Mesodermal cell (in vitro differentiated cells): Measurements from ENCODE around the gene SLC43A2.
"Not testable (repeated sequence)": the region's sequence is repeated elsewhere in the genome, so short reads cannot be mapped to it uniquely, and the experiment has no call there.

ENCODE experiments used
- H3K27ac ChIP-seq: 2 replicates; pipeline ENCODE4 v1.7.0; 2013; ENCODE audit warnings: mild to moderate bottlenecking, low read depth, low read length, moderate library complexity; ENCODE audit not compliant: severe bottlenecking
- H3K36me3 ChIP-seq: 2 replicates; pipeline ENCODE4 v1.7.1; 2013; ENCODE audit warnings: mild to moderate bottlenecking, low read length, moderate library complexity; ENCODE audit not compliant: control insufficient read depth, insufficient read depth
- H3K4me1 ChIP-seq: one replicate; pipeline ENCODE4 v1.7.1; 2013; ENCODE audit warnings: mild to moderate bottlenecking, low read length; ENCODE audit not compliant: insufficient read depth, control insufficient read depth, poor library complexity, severe bottlenecking
- H3K4me3 ChIP-seq: 2 replicates; pipeline ENCODE4 v1.7.0; 2013; ENCODE audit warnings: low read length, control low read depth, mild to moderate bottlenecking; ENCODE audit not compliant: insufficient read depth, poor library complexity, severe bottlenecking; ENCODE audit errors: extremely low read depth
- H3K9me3 ChIP-seq: 2 replicates; pipeline ENCODE4 v1.7.1; 2013; ENCODE audit warnings: mild to moderate bottlenecking, low read length, moderate library complexity; ENCODE audit not compliant: control insufficient read depth
- WGBS, 2 experiments: methylation state at CpG; one replicate each; pipeline ENCODE4 v1.1.5; 2013; ENCODE audit warnings: missing lambda C conversion rate in 2 of 2; ENCODE audit not compliant: insufficient coverage in 2 of 2; 5-methylcytosine and 5-hydroxymethylcytosine counted together

SLC43A2 gene

GRCh38 chr17:1526876-1527275 is 101.8 kb downstream of the SLC43A2 start:
- H3K4me1 ChIP-seq, H3K4me3 ChIP-seq, H3K27ac ChIP-seq, H3K9me3 ChIP-seq: not testable (repeated sequence)
- H3K36me3 ChIP-seq = peaks cover 79% of the 10 kb centered on the region
- WGBS, 2 experiments = 67 to 89% methylated on average over 1 of the region's 4 CpGs

GRCh38 chr17:1522626-1523025 is 106.0 kb downstream of the SLC43A2 start:
- Histone ChIP-seq H3K4me3 (no peak overlapping the region), H3K4me1 (no peaks in the 10 kb centered on the region), H3K36me3 (peaks cover 66% of the 10 kb centered on the region), H3K27ac (no peak overlapping the region), H3K9me3 (no peaks in the 10 kb centered on the region)
- 89 to 93% methylated on average over 3 to 5 of the region's 5 CpGs for WGBS, 2 experiments

GRCh38 chr17:1521086-1521640 is 107.5 kb downstream of the SLC43A2 start:
- no peaks in the 10 kb centered on the region for H3K4me1 ChIP-seq
- WGBS, 2 experiments = 96 to 99% methylated on average over 8 to 9 of the region's 10 CpGs
- H3K27ac ChIP-seq = no peak overlapping the region
- H3K36me3 ChIP-seq = peaks cover 58% of the 10 kb centered on the region
- no peak overlapping the region for H3K4me3 ChIP-seq
- no peaks in the 10 kb centered on the region for H3K9me3 ChIP-seq

GRCh38 chr17:1519678-1520077 is 109.0 kb downstream of the SLC43A2 start:
- Histone ChIP-seq H3K4me3 (no peak overlapping the region), H3K9me3 (no peaks in the 10 kb centered on the region), H3K4me1 (no peaks in the 10 kb centered on the region), H3K36me3 (peaks cover 44% of the 10 kb centered on the region), H3K27ac (no peak overlapping the region)
- WGBS, 2 experiments = 93% methylated on average over 6 to 7 of the region's 7 CpGs
